NB4 (cell line): Measurements from ENCODE around the gene NR0B2.
A peak's percentile ranks its signal among the peaks of the same experiment; 100 is the strongest.

Experiments
- DNase-seq: peaks from one replicate; pipeline ENCODE4 v3.0.0; 2010; ENCODE audit warnings: low read depth
- H3K4me3 ChIP-seq: one replicate; pipeline ENCODE4 v1.5.1; 2011; ENCODE audit warnings: mild to moderate bottlenecking, low read depth, low read length, moderate library complexity
- CTCF ChIP-seq: IDR thresholded peaks from one replicate; pipeline ENCODE4 v1.5.1; 2012; ENCODE audit warnings: low read depth, low read length
- MAX ChIP-seq: IDR thresholded peaks from 2 replicates; pipeline ENCODE4 v1.6.1; 2011; ENCODE audit warnings: low read depth, low read length
- MYC ChIP-seq: IDR thresholded peaks from 2 replicates; pipeline ENCODE4 v1.6.1; 2011; ENCODE audit warnings: low read depth, low read length
- POLR2A ChIP-seq: IDR thresholded peaks from 2 replicates; pipeline ENCODE4 v1.6.1; 2011; ENCODE audit warnings: mild to moderate bottlenecking; ENCODE audit not compliant: insufficient read length; ENCODE audit errors: extremely low read depth

NR0B2 gene

GRCh38 chr1:26913754-26914619 is at the start of gene NR0B2:
Gene NR0B2, minus strand, starts transcription at chr1:26913975. Its CDS starts 35 bp downstream, at chr1:26913940.
- no peak for TF ChIP-seq CTCF
- no peak for TF ChIP-seq POLR2A
- TF ChIP-seq MAX: no peak
- TF ChIP-seq MYC: no peak
- H3K4me3 ChIP-seq: no peak within 1 kb of the TSS
- DNase-seq: no peak

DNA sequence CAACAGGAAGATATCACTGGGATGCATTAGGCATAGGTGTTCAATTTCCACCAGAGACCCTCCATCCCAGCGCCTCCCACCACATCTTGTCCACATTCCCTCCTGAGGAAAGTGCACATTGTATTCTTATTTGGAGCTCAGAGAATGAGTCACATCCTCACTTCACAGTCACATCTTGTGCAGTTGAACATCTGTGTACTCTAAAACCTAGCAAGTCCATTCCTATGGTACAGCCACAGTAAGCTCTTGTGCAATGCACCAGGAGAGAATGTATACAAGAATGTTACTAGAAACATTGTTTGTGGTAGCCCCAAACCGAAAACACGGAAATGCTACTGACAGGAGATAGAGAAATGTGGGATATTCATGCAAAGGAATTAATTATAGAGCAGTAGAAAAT is 48.1 kb upstream of the NR0B2 start:
- peak; percentile 88 for DNase-seq
- TF ChIP-seq CTCF (no peak), POLR2A (no peak), MYC (0 out of 2 replicates have a peak, but pooled peaks have one; percentile 35), MAX (0 out of 2 replicates have a peak, but pooled peaks have one; percentile 29)
- H3K4me3 ChIP-seq: no peak overlapping the region

- DNase-seq: no peak
- TF ChIP-seq MAX (no peak), POLR2A (no peak), CTCF (no peak), MYC (no peak)
- no peak overlapping the region for H3K4me3 ChIP-seq
Observed at GRCh38 chr1:26960625-26960966, 46.8 kb upstream of the NR0B2 start.

- no peak for DNase-seq
- TF ChIP-seq POLR2A (no peak), MYC (no peak), MAX (no peak), CTCF (no peak)
- no peak within 1 kb of the TSS for H3K4me3 ChIP-seq
Observed at GRCh38 chr1:26959722-26960624, 46.2 kb upstream of the NR0B2 start, which contains the start of gene KDF1. Gene KDF1, minus strand, starts transcription at chr1:26960468. Its CDS starts 8,088 bp downstream, at chr1:26952380.

DNA sequence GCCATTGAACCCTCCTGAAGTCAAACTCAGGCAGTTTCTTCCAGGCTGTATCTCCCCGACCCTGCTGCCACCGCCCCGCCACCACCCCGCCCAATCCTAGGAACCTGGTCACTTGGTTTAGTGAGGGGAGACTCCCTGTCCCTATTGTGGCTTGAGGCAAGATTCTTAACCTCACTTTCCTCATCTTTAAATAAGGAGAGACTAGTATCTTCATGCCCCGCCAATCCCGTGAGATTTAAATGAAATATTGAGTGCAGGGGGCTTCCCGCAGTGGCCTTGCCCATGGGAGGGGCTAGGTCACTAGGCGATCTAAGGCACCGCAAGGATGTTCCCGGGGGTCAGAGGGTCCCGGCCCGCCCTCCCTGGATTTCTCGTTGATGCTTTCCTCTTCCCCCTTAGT is 45.5 kb upstream of the NR0B2 start:
- TF ChIP-seq MAX: no peak
- TF ChIP-seq MYC: no peak
- TF ChIP-seq CTCF: no peak
- TF ChIP-seq POLR2A: no peak
- no peak overlapping the region for H3K4me3 ChIP-seq
- DNase-seq: no peak
